GM19238 (cell line): Measurements from ENCODE around the gene PTPN14.
"Not testable (repeated sequence)": the region's sequence is repeated elsewhere in the genome, so short reads cannot be mapped to it uniquely, and the experiment has no call there.

ENCODE experiments used
- DNase-seq: peaks from one replicate; pipeline ENCODE4 v3.0.0; 2011; ENCODE audit warnings: low spot score; ENCODE audit not compliant: insufficient read length

Gene PTPN14

DNA sequence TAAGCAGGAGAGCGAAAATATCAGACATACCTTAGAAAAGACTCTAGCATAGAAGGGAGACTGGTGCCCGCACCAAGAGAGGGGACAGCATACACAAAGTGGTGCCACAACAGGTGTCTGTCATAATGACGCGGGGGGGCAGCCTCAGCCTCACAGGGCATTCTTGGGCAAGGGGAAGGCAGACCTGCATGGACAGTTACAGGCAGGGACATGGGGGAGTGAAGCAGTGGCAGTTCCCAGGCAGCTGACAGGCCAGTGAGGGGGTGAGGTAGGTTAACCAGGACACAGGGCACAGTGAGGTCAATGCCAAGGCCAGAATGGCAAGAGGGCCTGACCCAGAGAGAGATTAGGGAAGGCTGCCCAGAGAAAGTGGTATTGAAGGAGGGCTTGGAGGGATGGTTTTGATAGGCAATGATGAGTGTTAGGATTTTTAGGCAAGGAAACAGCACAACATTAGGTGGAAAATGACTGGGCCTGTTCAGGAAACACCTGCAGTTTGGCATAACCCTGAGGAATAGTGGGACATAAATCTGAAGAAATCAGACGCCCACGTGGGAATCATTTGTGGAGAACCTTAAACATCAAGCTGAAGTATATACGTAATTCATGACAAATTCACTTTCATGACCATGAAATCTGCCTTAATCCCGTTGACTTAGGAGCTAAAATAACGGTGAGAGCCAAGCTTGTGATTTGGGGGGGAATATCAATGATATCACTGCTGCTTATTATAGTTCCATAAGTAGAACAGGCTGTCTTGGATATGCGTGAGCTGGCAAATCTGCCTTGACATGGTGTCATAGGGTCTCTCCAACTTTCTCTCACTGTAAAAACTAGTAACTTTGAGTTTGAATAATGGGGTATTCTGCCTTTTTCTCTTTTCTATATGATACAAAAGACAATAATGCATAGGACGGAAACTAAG, 8.9 kb downstream of the PTPN14 start:
- DNase-seq, result no peak

DNA sequence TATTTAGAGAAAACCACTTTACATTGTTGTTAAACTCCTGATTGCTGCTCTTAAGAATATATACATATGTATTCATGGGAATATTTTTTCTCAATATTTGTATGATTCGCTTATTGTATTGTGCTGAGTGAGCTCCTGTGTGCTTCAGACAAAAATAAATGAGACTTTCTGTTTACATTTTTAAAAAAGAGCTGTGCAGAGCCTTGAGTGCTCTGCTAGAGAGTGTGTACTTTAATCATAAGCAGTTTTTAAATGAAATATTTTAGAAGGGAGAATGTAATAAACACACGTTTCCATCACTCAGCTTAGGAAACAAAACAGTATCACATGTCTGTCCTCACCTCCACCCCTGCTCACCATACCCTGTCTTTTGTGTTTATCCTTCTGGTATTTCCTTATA, 9.7 kb downstream of the PTPN14 start:
- no peak for DNase-seq

DNA sequence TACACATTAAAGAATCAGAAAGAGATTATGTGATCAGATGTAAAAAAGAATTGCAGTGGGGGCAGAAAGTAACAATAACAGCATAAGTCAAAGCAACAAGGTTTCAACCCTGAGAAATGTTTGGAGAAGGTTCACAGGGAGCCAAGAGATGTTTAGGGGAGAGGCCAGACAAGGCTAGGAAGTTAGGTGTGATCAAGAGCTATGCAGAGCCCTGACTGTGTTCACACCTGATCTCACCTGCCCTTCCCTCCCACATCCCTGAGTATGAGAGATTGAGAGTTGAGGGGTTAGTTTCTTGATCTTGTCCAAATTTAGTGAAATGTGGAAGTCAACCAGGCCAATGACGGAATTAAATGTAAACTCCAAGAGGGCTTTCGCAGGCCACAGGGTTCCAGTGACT, 10.2 kb downstream of the PTPN14 start:
- DNase-seq, result no peak

DNA sequence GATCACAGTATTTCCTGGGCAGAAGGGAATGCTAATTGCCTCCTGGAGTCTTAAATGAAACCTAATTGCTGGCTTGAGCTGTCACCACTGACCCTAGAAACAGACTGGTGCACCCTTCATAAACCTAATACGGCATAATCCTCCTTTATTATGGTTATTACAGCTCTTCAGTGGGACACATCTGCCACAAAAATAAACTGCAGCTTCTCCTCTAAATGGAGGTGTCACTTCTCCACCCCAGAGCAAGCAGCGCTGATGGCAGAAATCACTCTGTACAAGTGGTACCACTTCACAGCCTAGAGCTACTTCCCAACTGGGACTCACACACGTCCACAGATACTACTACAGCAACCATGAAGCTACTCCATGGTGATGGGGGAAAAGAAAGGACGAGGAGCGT, 11.1 kb downstream of the PTPN14 start:
- DNase-seq, result no peak

DNA sequence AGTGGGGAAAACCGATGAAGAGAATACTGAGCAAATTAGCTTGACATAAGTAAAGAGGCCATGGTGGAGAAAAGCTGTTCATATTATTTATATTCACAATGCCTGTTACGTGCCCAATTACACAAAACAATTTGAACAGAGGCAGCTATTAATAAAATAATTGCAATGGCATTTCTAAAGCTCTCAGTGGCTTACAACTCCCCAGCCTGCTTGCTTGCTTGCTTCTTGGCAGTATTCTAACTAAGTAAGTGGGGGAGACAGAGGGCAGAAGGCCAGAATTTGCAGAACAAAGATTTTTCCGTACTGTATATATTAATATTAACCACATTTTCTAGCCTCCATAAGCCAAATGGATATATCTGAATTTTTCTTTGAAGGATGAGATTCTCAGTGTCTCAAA, 12.9 kb downstream of the PTPN14 start:
- no peak for DNase-seq

DNA sequence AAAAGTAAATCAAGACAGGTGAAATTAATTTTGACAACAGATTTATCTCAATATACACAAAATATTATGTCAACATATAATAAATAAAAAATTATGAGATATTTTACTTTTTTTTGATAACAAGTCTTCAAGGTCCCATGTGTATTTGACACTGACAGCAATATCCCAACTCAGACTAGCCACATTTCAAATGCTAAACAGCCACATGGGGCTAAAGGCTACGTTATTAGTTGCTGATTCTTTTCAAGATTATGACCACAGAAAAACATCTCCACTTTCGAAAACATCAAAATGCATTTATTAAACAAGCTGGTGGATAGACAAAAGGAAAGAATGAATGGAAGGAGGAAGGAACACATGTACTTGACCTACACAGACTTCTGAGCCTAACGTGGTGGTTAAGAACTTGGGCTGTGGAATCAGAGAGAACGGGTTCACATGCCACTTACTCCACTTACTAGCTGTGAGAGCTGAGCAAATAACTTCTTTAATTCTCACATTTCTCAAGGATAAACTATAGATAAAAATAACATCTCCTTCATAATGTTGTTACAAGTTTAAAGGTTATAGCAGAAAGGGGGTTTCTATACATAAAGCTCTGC, 13.4 kb downstream of the PTPN14 start:
- no peak for DNase-seq

DNA sequence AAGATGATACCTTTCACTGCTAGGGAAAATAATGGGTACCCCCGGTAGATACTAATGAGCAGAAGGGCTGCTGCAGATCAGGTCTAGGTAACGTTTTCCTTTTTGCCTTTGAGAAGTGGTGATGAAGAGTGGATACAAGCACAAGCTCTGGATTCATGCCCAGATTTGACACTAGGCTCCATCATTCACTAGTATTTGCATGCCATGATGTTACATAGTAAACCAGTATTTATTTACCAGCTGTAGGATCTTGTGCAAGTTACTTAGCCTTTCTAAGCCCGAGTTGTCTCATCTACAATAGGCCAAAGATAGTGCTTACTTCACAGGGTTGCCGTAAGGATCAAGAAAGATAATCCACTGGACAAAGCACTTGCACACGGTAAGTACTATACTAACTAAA, 14.2 kb downstream of the PTPN14 start:
- DNase-seq, result no peak

DNA sequence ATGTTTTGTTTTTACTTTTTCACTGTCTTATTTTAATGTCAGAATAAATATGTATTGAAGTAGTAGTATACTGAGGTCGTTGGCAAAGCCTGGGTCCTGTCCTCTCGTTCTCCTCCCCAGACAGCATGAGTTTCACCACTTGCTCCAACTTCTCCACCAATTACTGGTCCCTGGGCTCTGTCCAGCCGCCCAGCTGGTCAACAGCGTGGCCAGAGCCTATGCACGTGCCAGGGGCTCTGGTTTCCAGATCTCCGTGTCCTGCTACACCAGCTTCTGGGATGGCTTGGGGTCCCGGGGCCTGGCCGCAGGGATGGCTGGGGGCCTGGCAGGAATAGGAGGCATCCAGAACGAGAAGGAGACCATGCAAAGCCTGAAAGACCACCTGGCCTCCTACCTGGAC, 19.3 kb downstream of the PTPN14 start:
- no peak for DNase-seq

DNA sequence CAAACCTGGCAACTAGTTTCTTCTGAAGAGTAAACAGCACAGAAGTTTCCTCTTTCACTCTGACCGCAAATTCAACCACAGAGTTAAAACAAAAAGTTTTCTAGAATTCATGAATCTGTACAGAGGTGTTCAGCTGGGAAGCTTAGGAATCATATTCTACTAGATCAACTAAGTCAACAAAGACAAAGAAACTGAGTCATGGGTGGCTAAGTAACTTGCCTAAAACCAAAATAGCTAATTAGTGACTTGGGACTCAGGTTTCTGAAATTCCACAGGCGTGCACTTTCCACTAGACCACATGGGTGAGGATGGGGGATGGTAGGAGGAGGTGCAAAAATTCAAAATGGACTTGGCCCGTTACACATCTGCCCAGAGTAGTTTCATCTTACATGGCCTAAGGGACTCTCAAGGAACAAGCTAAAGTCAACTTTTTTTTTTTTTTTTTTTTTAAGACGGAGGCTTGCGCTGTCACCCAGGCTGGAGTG, 25.8 kb downstream of the PTPN14 start:
- DNase-seq, result no peak

DNA sequence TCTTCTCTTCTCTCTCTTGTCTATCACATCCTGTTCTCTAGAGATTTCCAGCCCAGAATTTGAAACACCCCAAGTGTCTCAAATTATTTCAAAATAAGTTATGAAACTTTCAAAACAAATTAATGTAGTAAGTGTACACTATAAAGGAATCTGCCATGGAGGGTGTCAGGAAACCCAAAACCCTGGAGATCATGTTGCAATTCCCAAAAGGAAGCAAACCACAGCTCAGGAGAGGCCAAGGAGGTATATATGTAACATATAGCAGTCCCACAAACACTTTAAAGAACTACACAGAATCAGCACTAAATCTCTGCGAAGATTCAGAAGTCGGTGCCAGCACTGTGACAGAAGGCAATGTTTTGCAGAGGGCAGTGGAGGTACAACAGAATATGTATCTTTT, 26.6 kb downstream of the PTPN14 start:
- no peak for DNase-seq

DNA sequence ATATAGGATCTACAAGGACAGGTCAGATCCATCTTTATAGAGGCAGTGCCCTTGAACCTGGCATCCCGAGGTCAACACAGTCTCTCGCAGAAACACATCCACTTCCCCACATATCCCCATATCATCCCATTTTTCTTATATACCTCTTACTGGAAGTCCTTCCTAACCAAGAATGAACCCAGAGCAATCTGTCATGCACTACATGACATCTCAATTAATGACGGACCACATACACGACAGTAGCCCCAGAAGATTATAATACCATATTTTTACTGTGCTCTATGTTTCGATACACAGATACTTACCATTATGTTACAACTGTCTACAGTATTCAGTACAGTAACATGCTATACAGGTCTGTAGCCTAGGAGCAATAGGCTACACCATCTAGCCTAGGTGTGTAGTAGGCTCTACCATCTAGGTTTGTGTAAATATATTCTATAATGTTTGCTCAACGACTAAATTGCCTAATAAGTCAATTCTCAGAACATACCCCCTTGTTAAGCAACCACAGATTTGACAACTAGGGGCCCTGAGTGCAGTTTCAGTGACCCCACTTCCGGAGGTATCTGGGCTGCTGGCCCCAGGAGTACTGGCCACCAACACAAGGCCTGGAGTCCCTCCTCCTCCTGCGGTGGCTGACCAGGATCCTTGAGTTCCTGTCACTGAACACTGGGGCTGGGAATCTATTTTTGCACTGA, 28.1 kb downstream of the PTPN14 start:
- no peak for DNase-seq

DNA sequence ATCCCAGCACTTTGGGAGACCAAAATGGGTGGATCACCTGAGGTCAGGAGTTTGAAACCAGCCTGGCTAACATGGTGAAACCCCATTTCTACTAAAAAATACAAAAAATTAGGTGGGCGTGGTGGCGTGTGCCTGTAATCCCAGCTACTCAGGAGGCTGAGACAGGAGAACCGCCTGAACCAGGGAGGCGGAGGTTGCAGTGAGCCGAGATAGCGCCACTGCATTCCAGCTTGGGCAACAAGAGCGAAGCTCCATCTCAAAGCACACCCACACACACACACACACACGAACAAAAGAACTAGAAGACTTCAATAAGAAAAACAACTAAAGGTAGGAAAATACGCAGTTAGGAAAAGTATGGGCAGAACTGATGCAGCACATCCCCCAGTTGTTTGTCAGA, 29.9 kb downstream of the PTPN14 start:
- DNase-seq, result not testable (repeated sequence)

DNA sequence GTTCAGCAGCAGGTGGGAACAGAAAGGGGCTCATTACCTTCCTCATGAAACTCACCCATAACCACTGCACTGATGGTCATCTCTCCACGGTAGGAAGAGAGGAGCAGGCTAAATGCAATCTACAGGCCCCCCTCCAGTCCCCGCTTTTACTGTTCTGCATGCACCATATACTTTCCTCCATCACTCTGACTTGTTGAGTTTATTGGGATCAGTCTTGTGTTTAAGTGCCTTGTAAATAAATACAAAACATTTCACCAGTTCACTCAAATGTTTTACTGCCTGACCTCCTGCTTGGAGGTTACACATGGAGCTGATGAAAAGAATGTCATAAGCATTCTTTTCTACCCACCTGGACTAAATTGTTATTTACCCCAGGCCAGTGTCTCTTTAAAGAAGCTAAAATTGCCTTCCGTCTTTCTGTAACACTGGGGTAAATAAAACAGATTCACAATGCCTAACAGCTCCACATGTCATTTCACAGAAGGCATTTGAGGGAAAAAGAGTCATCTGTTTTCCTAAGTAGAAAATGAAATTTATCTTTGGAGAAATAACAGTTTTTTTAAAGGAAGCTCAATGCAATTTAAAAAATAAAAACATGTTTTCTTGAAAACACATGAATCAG, 30.7 kb downstream of the PTPN14 start:
- no peak for DNase-seq

DNA sequence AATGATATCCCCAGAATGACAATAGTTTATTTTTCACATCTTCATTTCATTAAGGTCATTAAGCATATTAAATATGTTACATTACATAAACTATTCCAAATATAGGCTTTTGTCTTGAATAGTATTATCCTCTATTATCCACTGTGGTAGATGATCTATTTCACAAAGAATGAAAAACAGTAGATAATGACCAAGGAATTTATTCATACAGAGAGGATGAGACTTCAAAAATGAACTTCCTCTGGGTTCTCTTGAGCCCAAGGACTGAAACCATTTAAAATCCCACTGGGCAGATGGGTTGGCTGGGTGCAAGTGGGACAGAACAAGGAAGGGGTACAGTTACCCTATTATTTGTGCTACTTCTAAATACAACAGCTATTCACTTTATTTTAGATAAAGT, 33.0 kb downstream of the PTPN14 start:
- DNase-seq, result no peak

DNA sequence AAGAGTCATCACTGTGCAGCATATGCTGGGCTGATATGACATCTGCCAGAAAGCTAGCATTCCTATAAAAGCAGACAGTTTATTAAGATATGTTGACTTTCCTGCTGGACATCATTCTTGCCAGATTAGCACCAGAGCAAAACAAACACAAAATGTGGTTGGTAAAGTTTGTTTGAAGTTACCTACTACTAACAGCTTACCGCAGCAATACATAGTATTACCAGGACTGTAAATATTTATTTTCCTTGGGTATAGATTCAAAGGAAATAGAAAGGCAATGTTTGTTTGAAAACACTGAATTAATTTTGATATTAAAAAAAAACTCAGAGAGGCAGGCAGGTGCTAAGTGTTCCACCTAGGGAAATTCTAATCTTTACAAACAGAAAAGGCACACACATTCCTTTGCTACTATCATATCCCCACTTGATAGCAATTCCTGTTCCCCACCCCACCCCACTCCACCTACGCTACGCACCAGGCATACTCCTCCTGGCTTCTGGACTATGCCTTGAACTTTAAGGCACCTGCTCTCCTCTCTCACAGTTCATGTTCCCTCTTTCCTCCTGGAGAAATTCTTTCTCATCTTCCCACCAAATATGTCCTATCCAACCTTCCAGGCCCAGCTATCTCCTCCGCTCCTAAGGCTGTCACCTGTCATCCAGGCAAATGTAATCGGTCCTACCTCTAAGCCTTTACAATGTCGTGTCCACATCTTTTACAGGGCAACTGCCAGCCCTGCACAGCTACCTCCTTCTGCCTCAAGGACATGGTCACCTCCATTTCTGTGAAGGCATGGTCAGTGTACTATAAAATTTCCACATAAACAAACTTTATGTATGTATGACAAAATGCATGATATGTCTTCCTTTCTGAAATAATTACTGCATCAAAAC, 34.7 kb downstream of the PTPN14 start:
- no peak for DNase-seq

DNA sequence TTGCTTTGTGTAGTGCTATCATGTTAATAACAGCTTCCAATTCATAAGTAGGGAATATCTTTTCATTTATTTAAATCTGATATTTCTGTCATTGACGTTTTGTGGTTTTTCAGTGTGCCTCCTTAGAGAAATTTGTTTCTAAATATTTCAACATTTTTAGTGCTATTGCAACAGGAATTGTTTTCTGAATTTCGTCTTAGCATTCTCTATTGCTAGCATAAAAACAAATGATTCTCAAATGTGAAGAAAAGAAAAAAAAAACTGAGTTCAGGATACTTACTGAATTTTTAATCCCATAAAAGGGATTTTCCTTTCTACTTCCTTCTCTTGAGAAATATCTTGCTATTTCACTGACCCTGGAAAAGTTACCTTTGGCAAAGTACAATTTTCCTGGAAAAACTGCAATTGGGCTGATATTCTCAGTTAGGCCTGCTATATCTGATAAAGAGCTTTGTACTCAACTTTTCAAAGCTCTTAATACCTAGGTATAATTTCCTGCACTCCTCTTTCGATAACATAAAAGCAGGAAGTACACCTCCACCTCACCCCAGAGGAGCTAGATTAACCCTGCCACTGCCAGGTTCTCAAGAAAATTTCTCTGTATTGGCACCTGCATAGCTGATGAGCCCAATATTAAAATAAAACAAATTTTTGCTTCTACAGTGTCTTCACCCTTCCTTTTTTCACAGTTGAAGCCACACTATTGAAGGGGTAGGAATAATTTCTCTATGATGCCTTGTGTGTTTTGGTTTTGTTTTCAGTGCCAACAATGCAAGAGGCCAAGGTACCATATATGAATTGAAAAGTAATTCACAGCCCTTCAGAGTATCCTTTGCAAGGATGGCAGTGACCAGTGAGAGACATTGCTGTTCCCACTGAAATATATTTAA, 35.6 kb downstream of the PTPN14 start:
- DNase-seq, result no peak

DNA sequence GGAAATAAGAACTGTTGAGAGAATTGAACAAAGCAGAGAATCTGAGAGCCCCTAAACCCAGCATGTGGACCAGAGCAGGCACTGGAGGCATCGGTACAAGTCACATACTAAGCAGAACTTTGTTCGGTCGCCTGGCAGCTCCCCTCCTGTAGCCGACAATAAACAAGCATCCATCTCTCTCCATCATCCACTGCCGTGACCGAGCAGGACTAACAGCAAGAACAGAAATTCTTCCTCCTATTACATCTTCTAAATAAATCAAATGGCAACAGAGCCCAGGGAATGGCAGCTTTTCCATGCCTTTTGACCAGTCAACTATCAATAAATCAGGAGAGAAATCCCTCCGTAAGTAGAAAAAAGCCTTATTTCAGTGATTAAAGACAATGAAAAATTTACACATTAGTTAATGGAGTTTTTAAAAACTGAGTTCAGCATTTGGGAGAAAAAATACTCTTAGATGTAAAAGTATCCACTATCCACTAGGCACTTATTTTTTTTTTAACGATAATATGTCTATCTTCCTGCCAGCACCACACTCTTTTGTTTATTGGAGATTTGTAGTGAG, 36.5 kb downstream of the PTPN14 start:
- DNase-seq, result no peak

DNA sequence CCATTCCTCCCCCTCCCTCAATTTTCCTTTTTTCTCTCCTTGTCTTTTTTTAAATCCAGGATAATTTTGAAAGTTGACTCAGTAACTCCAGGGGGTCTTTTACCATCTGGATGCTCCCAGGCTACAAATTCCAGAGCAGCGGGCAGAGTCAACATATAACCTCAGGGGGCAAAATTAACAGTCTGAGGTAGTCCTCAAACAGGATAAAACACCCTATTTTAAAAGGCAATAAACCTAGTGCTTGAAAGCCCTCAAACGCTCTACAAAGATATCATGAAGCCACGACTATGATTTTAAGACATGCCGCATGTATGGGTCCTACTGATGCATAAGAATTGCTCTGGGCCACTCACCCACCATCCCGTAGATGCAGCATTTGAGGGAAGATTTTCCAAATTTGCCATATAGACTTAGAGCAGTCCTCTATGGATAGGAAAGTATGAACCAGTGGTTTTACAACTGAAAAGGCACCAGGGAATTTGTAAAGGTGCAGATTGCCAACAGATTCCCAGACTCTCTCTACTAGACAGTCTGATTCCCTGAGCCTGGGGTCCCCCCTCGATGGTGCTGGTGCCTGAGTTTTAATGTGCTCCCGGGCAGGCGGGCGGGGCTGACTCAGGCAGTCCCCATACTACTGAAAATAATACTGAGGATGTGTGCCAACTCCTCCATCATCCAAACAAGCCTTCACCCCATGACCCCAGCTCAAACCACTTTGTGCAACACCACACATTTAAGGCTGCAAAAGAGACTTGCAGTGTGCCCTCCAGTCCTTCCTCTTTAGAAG, 37.2 kb downstream of the PTPN14 start:
- DNase-seq, result no peak

DNA sequence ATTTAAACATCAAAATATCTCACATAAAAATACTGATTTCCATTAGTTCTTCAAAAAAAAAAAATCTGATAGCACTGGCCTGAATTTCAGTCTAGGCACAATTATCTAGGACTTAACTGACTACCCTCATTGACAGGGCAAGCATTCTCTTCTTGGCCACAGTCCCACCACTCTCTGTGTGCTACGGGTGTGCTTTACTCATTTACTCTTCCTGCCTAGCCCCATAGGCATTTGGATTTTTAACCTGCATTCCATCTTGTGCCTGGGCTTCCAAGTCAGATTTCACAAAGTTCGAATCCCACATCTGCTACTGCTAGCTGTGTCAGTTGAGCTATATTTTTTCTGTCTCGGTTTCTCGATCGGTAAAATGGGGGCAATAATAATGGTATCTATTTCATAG, 38.0 kb downstream of the PTPN14 start:
- DNase-seq, result no peak
